IPS-18a (cell line): Measurements from ENCODE around the gene KIFAP3.
A peak's percentile ranks its signal among the peaks of the same experiment; 100 is the strongest.
"Not testable (repeated sequence)": the region's sequence is repeated elsewhere in the genome, so short reads cannot be mapped to it uniquely, and the experiment has no call there.

Experiments
- H3K27ac ChIP-seq: one replicate; pipeline ENCODE4 v1.5.1; 2013; ENCODE audit warnings: low read length
- H3K27me3 ChIP-seq: one replicate; pipeline ENCODE4 v1.6.1; 2013; ENCODE audit warnings: mild to moderate bottlenecking, low read length; ENCODE audit not compliant: control insufficient read depth, insufficient read depth
- H3K36me3 ChIP-seq: one replicate; pipeline ENCODE4 v1.6.1; 2013; ENCODE audit warnings: low read depth, low read length; ENCODE audit not compliant: control insufficient read depth
- H3K4me1 ChIP-seq: one replicate; pipeline ENCODE4 v1.6.1; 2013; ENCODE audit warnings: low read depth, low read length; ENCODE audit not compliant: control insufficient read depth
- H3K4me3 ChIP-seq: one replicate; pipeline ENCODE4 v1.5.1; 2013; ENCODE audit warnings: low read length
- H3K9ac ChIP-seq: one replicate; pipeline ENCODE4 v1.6.1; 2013; ENCODE audit warnings: mild to moderate bottlenecking, low read length, moderate library complexity
- H3K9me3 ChIP-seq: one replicate; pipeline ENCODE4 v1.6.1; 2013; ENCODE audit warnings: low read depth, low read length; ENCODE audit not compliant: control insufficient read depth

The KIFAP3 gene

GRCh38 chr1:170078610-170079189 is 4.2 kb upstream of the KIFAP3 start:
- peaks cover 4% of the 10 kb centered on the region for H3K9me3 ChIP-seq
- H3K36me3 ChIP-seq: no peaks in the 10 kb centered on the region
- no peak overlapping the region for H3K4me3 ChIP-seq

GRCh38 chr1:170077926-170078325 is 3.4 kb upstream of the KIFAP3 start:
- no peak overlapping the region for H3K4me3 ChIP-seq
- peaks cover 4% of the 10 kb centered on the region for H3K9me3 ChIP-seq
- peaks cover 5% of the 10 kb centered on the region for H3K4me1 ChIP-seq
- H3K27me3 ChIP-seq: no peaks in the 10 kb centered on the region
- no peak overlapping the region for H3K9ac ChIP-seq
- no peaks in the 10 kb centered on the region for H3K36me3 ChIP-seq
- H3K27ac ChIP-seq: no peak overlapping the region

More at GRCh38 chr1:170078610-170079189, 4.2 kb upstream of the KIFAP3 start:
- H3K9ac ChIP-seq: no peak overlapping the region
- peaks cover 5% of the 10 kb centered on the region for H3K4me1 ChIP-seq
- H3K27ac ChIP-seq: no peak overlapping the region
- no peaks in the 10 kb centered on the region for H3K27me3 ChIP-seq

- not testable (repeated sequence) for H3K9ac ChIP-seq, H3K9me3 ChIP-seq, H3K27me3 ChIP-seq, H3K4me1 ChIP-seq, H3K4me3 ChIP-seq, H3K36me3 ChIP-seq, H3K27ac ChIP-seq
Observed at GRCh38 chr1:170076952-170077351, 2.5 kb upstream of the KIFAP3 start.

- H3K4me3 ChIP-seq: no peak overlapping the region
- H3K27me3 ChIP-seq: no peaks in the 10 kb centered on the region
- H3K27ac ChIP-seq: no peak overlapping the region
- no peak overlapping the region for H3K9ac ChIP-seq
- H3K4me1 ChIP-seq: peaks cover 5% of the 10 kb centered on the region
- H3K36me3 ChIP-seq: no peaks in the 10 kb centered on the region
- peaks cover 4% of the 10 kb centered on the region for H3K9me3 ChIP-seq
Observed at GRCh38 chr1:170076199-170076598, 1.7 kb upstream of the KIFAP3 start.

GRCh38 chr1:170075186-170075585 is 691 bp upstream of the KIFAP3 start:
- H3K27ac ChIP-seq: no peak overlapping the region
- H3K9ac ChIP-seq: no peak overlapping the region
- peaks cover 5% of the 10 kb centered on the region for H3K4me1 ChIP-seq

GRCh38 chr1:170073893-170074249 is 624 bp downstream of the KIFAP3 start:
- Histone ChIP-seq H3K36me3 (no peaks in the 10 kb centered on the region), H3K4me1 (peaks cover 5% of the 10 kb centered on the region), H3K27ac (no peak overlapping the region), H3K27me3 (no peaks in the 10 kb centered on the region), H3K4me3 (peak overlapping the region; percentile 83), H3K9ac (no peak overlapping the region), H3K9me3 (peaks cover 4% of the 10 kb centered on the region)

More at GRCh38 chr1:170075186-170075585, 691 bp upstream of the KIFAP3 start:
- H3K27me3 ChIP-seq: no peaks in the 10 kb centered on the region
- no peaks in the 10 kb centered on the region for H3K36me3 ChIP-seq
- peak overlapping the region; percentile 83 for H3K4me3 ChIP-seq
- peaks cover 4% of the 10 kb centered on the region for H3K9me3 ChIP-seq

GRCh38 chr1:170071378-170071777 is 3.1 kb downstream of the KIFAP3 start:
- no peaks in the 10 kb centered on the region for H3K9me3 ChIP-seq
- no peak overlapping the region for H3K4me3 ChIP-seq
- H3K4me1 ChIP-seq: peaks cover 5% of the 10 kb centered on the region
- no peaks in the 10 kb centered on the region for H3K27me3 ChIP-seq
- no peak overlapping the region for H3K9ac ChIP-seq
- H3K27ac ChIP-seq: no peak overlapping the region
- H3K36me3 ChIP-seq: no peaks in the 10 kb centered on the region

- no peak overlapping the region for H3K27ac ChIP-seq
- no peak overlapping the region for H3K4me3 ChIP-seq
Observed at GRCh38 chr1:170068923-170069322, 5.6 kb downstream of the KIFAP3 start.

GRCh38 chr1:170067253-170067819 is 7.2 kb downstream of the KIFAP3 start:
- no peaks in the 10 kb centered on the region for H3K4me1 ChIP-seq
- no peak overlapping the region for H3K27ac ChIP-seq
- H3K36me3 ChIP-seq: no peaks in the 10 kb centered on the region
- H3K9ac ChIP-seq: no peak overlapping the region
- no peaks in the 10 kb centered on the region for H3K9me3 ChIP-seq
- no peak overlapping the region for H3K4me3 ChIP-seq
- no peaks in the 10 kb centered on the region for H3K27me3 ChIP-seq

More at GRCh38 chr1:170068923-170069322, 5.6 kb downstream of the KIFAP3 start:
- H3K9ac ChIP-seq: no peak overlapping the region
- H3K9me3 ChIP-seq: no peaks in the 10 kb centered on the region
- H3K27me3 ChIP-seq: no peaks in the 10 kb centered on the region
- H3K4me1 ChIP-seq: no peaks in the 10 kb centered on the region
- no peaks in the 10 kb centered on the region for H3K36me3 ChIP-seq

- H3K36me3 ChIP-seq: no peaks in the 10 kb centered on the region
- H3K4me1 ChIP-seq: no peaks in the 10 kb centered on the region
- no peaks in the 10 kb centered on the region for H3K27me3 ChIP-seq
- H3K27ac ChIP-seq: no peak overlapping the region
- H3K4me3 ChIP-seq: no peak overlapping the region
- H3K9me3 ChIP-seq: no peaks in the 10 kb centered on the region
- H3K9ac ChIP-seq: no peak overlapping the region
Observed at GRCh38 chr1:170064821-170065220, 9.7 kb downstream of the KIFAP3 start.

GRCh38 chr1:170063109-170063826 is 11.2 kb downstream of the KIFAP3 start:
- Histone ChIP-seq H3K27me3 (no peaks in the 10 kb centered on the region), H3K4me1 (no peaks in the 10 kb centered on the region), H3K27ac (no peak overlapping the region), H3K4me3 (no peak overlapping the region), H3K9me3 (no peaks in the 10 kb centered on the region), H3K9ac (no peak overlapping the region), H3K36me3 (no peaks in the 10 kb centered on the region)

- not testable (repeated sequence) for H3K9ac ChIP-seq
Observed at GRCh38 chr1:170061676-170062075, 12.8 kb downstream of the KIFAP3 start.

More at GRCh38 chr1:170061676-170062075, 12.8 kb downstream of the KIFAP3 start:
- H3K27me3 ChIP-seq, H3K36me3 ChIP-seq, H3K27ac ChIP-seq, H3K4me1 ChIP-seq, H3K9me3 ChIP-seq, H3K4me3 ChIP-seq: not testable (repeated sequence)
